SU-DHL-6 (cell line): Measurements from ENCODE around the gene GCN1.

Experiments
- EZH2phosphoT487 ChIP-seq: fragments of 200-600 bp; sonication (generic), shearing (Covaris generic); conservative IDR thresholded peaks from 2 replicates; pipeline ENCODE4 v1.6.1; 2018; ENCODE audit warnings: mild to moderate bottlenecking, antibody characterized with exemption, low read length, moderate library complexity, mixed read lengths
- TF ChIP-seq, protein P1 (sequence below): fragments of 200-600 bp; sonication (generic); IDR thresholded peaks from one replicate; pipeline ENCODE4 v1.5.1; 2017; ENCODE audit warnings: antibody characterized with exemption, mild to moderate bottlenecking, low read length, moderate library complexity; ENCODE audit not compliant: insufficient read depth, poor library complexity, severe bottlenecking

GRCh38 chr12:120115692-120116440 lies 78.6 kb downstream of the GCN1 start:
- TF ChIP-seq EZH2phosphoT487 = no peak
- TF ChIP-seq, protein P1, sequence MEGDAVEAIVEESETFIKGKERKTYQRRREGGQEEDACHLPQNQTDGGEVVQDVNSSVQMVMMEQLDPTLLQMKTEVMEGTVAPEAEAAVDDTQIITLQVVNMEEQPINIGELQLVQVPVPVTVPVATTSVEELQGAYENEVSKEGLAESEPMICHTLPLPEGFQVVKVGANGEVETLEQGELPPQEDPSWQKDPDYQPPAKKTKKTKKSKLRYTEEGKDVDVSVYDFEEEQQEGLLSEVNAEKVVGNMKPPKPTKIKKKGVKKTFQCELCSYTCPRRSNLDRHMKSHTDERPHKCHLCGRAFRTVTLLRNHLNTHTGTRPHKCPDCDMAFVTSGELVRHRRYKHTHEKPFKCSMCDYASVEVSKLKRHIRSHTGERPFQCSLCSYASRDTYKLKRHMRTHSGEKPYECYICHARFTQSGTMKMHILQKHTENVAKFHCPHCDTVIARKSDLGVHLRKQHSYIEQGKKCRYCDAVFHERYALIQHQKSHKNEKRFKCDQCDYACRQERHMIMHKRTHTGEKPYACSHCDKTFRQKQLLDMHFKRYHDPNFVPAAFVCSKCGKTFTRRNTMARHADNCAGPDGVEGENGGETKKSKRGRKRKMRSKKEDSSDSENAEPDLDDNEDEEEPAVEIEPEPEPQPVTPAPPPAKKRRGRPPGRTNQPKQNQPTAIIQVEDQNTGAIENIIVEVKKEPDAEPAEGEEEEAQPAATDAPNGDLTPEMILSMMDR = no peak
